ENCODE data around the gene HMCN2.
"Not testable (repeated sequence)": the region's sequence is repeated elsewhere in the genome, so short reads cannot be mapped to it uniquely, and the experiment has no call there.

HMCN2 gene

DNA sequence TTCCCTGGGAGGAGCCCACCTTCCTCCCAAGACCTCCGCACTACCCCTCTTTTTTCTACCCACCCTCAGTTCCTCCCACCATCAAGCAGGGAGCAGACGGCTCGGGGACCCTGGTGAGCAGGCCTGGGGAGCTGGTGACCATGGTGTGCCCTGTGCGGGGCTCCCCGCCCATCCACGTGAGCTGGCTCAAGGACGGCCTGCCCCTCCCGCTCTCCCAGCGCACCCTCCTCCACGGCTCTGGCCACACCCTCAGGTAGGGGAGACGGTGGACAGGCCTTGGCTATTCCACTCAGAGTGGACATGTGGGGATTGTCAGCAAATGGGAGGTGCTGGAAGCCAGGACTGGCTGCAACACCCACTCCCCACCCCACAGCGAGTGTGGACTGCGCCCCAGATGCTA lies 126.3 kb downstream of the HMCN2 start:
- DNase-seq (ENCODE audit: low spot score) = no peak

DNA sequence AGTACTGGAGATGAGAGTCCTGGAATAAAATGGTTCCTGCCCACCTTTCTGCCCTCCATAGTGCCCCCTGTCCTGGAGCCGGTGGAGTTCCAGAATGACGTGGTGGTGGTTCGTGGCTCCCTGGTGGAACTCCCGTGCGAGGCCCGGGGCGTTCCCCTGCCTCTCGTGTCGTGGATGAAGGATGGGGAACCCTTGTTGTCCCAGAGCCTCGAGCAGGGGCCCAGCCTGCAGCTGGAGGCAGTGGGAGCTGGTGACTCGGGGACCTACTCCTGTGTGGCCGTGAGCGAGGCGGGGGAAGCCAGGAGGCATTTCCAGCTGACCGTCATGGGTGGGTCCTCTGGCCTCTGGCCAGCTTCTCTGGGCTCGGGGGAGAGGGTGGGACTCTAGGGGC lies 128.1 kb downstream of the HMCN2 start:
- no peak for DNase-seq (ENCODE audit: low spot score)

DNA sequence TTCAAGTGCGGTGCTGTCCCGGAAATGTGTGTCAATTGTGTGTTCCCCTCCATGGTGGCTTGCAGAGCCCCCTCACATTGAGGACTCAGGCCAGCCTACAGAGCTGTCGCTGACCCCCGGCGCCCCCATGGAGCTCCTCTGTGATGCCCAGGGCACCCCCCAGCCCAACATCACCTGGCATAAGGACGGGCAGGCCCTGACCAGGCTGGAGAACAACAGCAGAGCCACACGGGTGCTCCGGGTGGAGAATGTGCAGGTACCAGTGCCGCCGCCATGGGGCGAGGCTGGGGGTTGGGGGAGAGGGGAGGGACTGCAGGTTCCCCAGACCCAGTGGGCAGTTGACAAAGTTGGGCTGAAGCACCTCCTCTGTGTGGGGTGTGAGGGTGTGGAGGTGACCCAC lies 128.8 kb downstream of the HMCN2 start:
- no peak for DNase-seq (ENCODE audit: low spot score)

DNA sequence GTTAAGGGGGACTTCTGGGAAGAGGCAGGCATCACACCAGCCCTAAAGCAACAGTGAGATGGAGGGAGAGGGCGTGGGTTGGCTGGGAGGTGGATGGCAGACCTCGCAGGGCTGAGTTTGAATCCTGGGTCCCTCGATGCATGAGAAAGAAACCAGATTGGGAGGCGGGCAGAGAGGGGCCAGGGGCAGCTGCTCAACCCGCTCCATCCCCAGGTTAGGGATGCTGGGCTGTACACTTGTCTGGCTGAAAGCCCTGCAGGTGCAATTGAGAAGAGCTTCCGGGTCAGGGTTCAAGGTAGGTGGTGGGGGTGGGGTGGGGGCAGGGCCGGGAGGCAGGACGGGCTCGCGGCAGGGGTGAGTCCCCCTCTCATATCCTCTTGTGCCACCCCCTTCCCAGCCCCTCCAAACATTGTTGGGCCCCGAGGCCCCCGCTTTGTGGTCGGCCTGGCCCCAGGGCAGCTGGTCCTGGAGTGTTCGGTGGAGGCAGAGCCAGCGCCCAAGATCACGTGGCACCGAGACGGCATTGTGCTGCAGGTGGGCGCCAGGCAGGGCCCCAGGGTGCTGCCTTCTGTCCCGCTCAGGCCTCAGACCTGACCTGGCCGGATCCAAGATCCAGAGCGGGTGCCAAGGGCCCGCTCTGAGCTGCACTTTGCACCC lies 129.4 kb downstream of the HMCN2 start:
- no peak for DNase-seq (ENCODE audit: low spot score)

DNA sequence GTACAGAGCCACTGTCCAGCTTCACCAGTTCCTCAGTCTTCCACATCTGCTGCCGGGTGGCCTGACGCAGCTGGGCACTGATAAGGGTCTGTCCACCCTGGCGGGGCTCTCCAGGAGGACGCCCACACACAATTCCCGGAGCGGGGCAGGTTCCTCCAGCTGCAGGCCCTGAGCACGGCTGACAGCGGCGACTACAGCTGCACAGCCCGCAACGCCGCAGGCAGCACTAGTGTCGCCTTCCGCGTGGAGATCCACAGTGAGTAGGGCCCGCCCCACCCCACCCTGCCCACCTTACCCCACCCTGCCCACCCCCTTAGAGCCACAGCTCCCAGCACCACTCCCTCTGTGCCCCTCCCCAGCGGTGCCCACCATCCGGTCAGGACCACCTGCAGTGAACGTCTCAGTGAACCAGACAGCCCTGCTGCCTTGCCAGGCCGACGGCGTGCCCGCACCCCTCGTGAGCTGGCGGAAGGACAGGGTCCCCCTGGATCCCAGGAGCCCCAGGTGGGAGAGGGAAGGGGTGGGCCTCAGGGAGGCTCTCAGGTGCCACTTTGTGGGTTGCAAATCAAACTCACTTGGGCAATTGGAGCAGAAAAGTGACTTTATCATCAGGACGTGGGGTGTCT lies 130.4 kb downstream of the HMCN2 start:
- DNase-seq (ENCODE audit: low spot score) = no peak

- no peak for DNase-seq (ENCODE audit: low spot score)
Observed at GRCh38 chr9:130396581-130396980, 131.0 kb downstream of the HMCN2 start.

GRCh38 chr9:130398487-130399240 lies 133.1 kb downstream of the HMCN2 start:
- DNase-seq (ENCODE audit: low spot score) = no peak

GRCh38 chr9:130399768-130400167 lies 134.2 kb downstream of the HMCN2 start:
- no peak for DNase-seq (ENCODE audit: low spot score)

DNA sequence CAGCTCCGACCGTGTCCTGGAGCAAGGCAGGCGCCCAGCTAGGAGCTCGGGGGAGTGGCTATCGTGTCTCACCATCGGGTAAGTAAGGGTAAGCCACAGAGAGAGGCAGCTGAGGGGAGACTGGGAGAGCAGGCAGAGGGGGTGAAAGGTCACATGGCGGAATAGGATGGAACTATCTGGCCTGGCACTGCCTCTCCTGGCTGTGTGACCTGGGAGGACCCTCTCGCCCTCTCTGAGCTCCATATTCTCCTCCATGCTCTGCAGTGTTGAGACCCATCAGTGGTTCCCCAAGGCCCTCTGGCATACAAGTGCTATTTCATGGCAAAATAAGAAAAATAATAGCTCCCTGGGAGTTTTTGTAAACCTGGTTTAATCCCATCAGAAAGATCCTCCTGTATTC lies 135.3 kb downstream of the HMCN2 start:
- DNase-seq (ENCODE audit: low spot score) = no peak

GRCh38 chr9:130401742-130402141 lies 136.2 kb downstream of the HMCN2 start:
- not testable (repeated sequence) for DNase-seq (ENCODE audit: low spot score)

GRCh38 chr9:130402243-130402642 lies 136.7 kb downstream of the HMCN2 start:
- no peak for DNase-seq (ENCODE audit: low spot score)

DNA sequence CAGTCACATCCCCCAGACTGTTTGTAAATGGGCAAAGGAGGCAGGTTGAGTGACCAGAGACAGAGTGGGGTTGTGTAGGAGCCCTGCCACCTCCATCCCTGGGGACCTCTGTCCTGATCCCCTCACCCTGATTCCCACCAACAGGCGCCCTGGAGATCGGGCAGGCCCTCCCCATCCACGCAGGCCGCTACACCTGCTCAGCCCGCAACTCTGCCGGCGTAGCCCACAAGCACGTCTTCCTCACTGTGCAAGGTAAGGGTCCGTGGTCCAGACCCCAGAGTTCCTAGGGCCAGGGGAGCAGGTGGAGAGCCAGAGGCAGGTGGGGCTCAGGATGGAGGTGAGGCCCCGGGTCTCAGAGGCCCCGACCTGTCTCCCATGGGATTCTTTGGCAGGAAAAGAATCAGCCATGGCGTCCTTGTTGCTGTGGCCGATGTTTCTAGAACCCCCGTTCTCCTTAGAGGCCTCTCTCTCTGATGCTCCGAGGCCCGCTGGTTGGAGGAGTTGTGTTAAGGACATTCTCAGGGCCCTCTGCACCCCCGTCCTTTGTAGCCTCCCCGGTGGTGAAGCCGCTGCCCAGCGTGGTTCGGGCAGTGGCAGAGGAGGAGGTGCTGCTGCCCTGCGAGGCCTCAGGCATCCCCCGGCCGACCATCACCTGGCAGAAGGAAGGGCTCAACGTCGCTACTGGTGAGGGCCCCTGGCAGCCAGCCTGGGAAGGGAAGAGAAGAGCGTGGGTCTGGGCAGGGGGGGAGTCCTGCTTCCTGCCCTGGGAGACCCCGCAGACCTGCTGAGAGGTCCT lies 137.3 kb downstream of the HMCN2 start:
- DNase-seq (ENCODE audit: low spot score) = no peak

- DNase-seq (ENCODE audit: low spot score) = no peak
Observed at GRCh38 chr9:130405657-130406257, 140.2 kb downstream of the HMCN2 start.

- DNase-seq (ENCODE audit: low spot score) = no peak
Observed at GRCh38 chr9:130406278-130406895, 140.8 kb downstream of the HMCN2 start.

DNA sequence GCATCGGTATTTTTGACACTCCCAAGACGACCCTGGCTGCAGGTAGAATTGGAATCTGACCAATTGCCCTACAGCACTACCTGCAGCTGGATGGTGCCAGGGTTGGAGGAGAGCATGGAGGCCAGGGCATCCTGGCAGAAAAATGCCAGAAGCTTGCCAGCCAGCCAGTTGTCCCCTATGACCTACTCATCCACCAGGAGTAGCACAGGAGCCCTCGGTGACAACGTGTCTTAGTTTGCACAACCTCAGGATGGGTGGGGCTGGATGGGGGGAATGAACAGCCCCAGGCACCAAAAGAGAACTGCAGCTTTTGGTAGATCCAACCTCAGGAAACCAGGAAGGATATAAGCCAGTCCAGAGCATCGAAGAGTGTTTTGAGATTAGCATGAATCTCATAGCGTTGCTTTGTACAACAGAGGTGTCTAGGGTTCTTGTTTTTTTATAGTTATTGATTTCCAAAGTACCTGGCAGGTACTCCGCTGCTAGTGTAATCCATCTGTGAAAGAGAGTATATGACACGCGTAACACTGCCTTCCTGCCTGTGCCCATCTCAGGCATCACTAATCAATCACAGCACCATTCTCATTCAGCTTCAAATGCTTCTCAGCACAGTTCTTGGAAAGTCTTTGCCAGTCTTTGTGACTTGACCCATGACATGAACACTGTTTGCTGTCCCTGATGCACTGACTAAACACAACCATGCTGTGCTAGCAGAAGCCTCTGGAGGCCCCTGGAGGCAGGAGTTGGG lies 142.5 kb downstream of the HMCN2 start:
- no peak for DNase-seq (ENCODE audit: low spot score)

DNA sequence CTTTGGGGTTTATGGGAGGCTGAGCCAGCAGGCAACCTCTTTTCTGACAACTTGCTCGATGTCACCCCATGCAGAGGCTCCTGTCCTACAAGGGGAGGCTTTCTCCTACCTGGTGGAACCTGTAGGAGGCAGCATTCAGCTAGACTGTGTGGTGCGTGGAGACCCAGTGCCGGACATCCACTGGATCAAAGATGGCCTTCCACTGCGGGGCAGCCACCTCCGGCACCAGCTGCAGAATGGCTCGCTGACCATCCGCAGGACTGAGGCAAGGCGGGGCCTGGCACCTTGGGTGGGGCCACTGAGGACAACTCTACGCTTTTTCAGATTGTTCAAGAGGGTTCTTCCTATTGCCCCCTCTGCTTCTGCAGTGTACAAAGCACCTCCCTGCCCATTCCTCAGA lies 143.1 kb downstream of the HMCN2 start:
- no peak for DNase-seq (ENCODE audit: low spot score)

GRCh38 chr9:130409246-130409645 lies 143.7 kb downstream of the HMCN2 start:
- DNase-seq (ENCODE audit: low spot score) = no peak

DNA sequence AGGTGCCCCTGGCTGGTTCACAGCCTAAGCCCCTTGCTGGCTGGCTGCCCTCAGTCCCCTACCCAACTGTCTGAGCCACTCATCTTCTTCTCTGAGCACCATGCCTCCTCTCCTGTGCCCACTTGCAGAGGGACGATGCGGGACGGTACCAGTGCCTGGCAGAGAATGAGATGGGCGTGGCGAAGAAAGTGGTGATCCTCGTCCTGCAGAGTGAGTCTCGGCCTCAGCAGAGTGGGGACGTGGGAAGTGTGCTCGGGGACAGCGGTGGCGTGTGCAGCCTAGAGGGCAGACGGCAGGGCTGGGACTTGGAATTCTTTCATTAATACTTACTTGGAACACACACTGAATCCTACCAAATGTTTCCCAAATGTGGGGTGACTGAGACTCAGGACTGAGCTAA lies 144.9 kb downstream of the HMCN2 start:
- DNase-seq (ENCODE audit: low spot score) = no peak

- DNase-seq (ENCODE audit: low spot score) = no peak
Observed at GRCh38 chr9:130411566-130411915, 146.0 kb downstream of the HMCN2 start.

DNA sequence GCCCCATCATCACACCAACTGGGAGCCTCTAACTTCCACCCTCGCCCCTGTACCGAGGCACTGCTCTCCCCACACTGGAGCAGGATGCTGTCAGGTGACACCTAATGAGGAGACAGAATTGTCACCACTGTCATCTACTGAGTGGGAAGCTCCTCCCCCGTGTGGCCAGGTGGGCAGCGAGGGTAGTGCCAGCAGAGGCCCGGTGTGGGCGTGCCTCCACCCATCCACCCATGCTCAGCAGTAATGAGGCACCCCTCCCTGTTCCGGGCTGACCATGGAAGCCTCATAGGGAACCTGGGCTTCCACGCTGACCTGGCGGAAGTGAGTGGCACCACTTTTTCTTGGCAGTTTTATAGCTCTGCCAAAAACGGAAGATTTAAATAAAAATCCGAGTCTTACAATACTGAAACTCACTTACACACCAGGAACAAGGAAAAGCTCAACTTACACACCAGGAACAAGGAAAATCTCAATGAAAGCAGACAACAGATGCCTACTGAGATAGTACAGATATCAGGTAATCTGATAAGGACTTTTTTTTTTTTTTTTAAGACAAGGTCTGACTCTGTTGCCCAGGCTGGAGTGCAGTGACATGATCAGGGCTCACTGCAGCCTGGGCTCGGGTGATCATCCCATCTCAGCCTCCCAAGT lies 148.6 kb downstream of the HMCN2 start:
- DNase-seq (ENCODE audit: low spot score) = no peak
